ENCODE measurements around the gene UPF2. TPM values are rescaled to one million over a fixed set of nuclear protein-coding genes. Genes with fewer than 3 reads are reported as not detected.
"Not testable (repeated sequence)": the region's sequence is repeated elsewhere in the genome, so short reads cannot be mapped to it uniquely, and the experiment has no call there.

UPF2 gene
- total RNA-seq, 1 donor from 2014 or later, result 25.1 TPM

GRCh38 chr10:11975795-11976194 is 66.8 kb downstream of the UPF2 start:
- Mint-ChIP-seq H3K9me3 (peaks cover 2% of the 10 kb centered on the region), H3K4me3 (no peak overlapping the region), H3K27ac (ENCODE audit: unreplicated experiment) (no peak overlapping the region), H3K27me3 (ENCODE audit: low read depth) (no peaks in the 10 kb centered on the region), H3K36me3 (ENCODE audit: low read depth) (peaks cover 15% of the 10 kb centered on the region), H3K4me1 (no peaks in the 10 kb centered on the region)
- TF ChIP-seq CTCF (conservative IDR thresholded peaks at IDR 0.05), result no peak
- no peak for DNase-seq (ENCODE audit: low read depth, low spot score)

DNA sequence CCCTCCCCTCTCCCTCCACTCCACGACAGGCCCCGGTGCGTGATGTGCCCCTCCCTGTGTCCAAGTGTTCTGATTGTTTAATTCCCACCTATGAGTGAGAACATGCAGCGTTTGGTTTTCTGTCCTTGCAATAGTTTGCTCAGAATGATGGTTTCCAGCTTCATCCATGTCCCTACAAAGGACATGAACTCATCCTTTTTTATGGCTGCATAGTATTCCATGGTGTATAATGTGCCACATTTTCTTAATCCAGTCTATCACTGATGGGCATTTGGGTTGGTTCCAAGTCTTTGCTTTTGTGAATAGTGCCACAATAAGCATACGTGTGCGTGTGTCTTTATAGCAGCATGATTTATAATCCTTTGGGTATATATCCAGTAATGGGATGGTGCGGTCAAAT is 70.1 kb downstream of the UPF2 start:
- H3K27ac Mint-ChIP-seq (ENCODE audit: unreplicated experiment); H3K27me3 Mint-ChIP-seq (ENCODE audit: low read depth); H3K9me3 Mint-ChIP-seq; H3K4me1 Mint-ChIP-seq; DNase-seq (ENCODE audit: low read depth, low spot score); H3K4me3 Mint-ChIP-seq: not testable (repeated sequence)
- peaks cover 15% of the 10 kb centered on the region for H3K36me3 Mint-ChIP-seq (ENCODE audit: low read depth)

DNA sequence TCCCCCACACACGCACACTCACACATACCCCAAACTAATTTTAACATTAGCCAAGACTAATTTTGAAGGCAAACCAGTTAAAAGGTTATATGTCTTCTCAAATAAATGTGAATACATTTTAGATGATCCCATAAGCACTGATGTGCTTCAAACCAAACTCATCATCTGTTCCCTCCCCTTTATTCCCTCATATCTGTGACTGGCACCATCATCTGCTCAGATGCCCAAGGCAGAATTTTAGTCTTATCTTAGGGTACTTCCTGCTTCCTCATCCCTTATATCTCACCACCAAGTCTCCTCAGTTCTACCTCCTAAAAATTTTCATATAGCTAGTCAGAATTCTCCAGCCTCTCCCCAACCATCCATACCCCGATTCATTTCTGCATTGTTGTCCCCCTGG is 80.4 kb downstream of the UPF2 start:
- H3K4me3 Mint-ChIP-seq, result no peak overlapping the region
- DNase-seq (ENCODE audit: low read depth, low spot score), result no peak
- H3K27ac Mint-ChIP-seq (ENCODE audit: unreplicated experiment), result no peak overlapping the region

GRCh38 chr10:11961771-11962170 is 80.8 kb downstream of the UPF2 start:
- Mint-ChIP-seq H3K4me1 (no peaks in the 10 kb centered on the region), H3K36me3 (ENCODE audit: low read depth) (peaks cover 21% of the 10 kb centered on the region), H3K27ac (ENCODE audit: unreplicated experiment) (no peak overlapping the region), H3K9me3 (no peaks in the 10 kb centered on the region), H3K4me3 (no peak overlapping the region), H3K27me3 (ENCODE audit: low read depth) (no peaks in the 10 kb centered on the region)
- TF ChIP-seq CTCF (conservative IDR thresholded peaks at IDR 0.05), result no peak
- DNase-seq (ENCODE audit: low read depth, low spot score), result no peak

More for the DNA sequence above, 80.4 kb downstream of the UPF2 start:
- H3K36me3 Mint-ChIP-seq (ENCODE audit: low read depth), result peaks cover 25% of the 10 kb centered on the region
- H3K27me3 Mint-ChIP-seq (ENCODE audit: low read depth), result no peaks in the 10 kb centered on the region
- TF ChIP-seq CTCF (conservative IDR thresholded peaks at IDR 0.05), result no peak
- H3K9me3 Mint-ChIP-seq, result no peaks in the 10 kb centered on the region
- H3K4me1 Mint-ChIP-seq, result no peaks in the 10 kb centered on the region

GRCh38 chr10:11959966-11960365 is 82.6 kb downstream of the UPF2 start:
- Mint-ChIP-seq H3K27ac (ENCODE audit: unreplicated experiment) (no peak overlapping the region), H3K36me3 (ENCODE audit: low read depth) (peaks cover 13% of the 10 kb centered on the region), H3K4me1 (no peaks in the 10 kb centered on the region), H3K9me3 (no peaks in the 10 kb centered on the region), H3K27me3 (ENCODE audit: low read depth) (no peaks in the 10 kb centered on the region), H3K4me3 (no peak overlapping the region)
- TF ChIP-seq CTCF (conservative IDR thresholded peaks at IDR 0.05), result no peak
- DNase-seq (ENCODE audit: low read depth, low spot score), result no peak

- no peaks in the 10 kb centered on the region for H3K4me1 Mint-ChIP-seq
- no peak overlapping the region for H3K4me3 Mint-ChIP-seq
- no peaks in the 10 kb centered on the region for H3K27me3 Mint-ChIP-seq (ENCODE audit: low read depth)
- no peak for DNase-seq (ENCODE audit: low read depth, low spot score)
- H3K27ac Mint-ChIP-seq (ENCODE audit: unreplicated experiment), result no peak overlapping the region
- no peaks in the 10 kb centered on the region for H3K9me3 Mint-ChIP-seq
- H3K36me3 Mint-ChIP-seq (ENCODE audit: low read depth), result peaks cover 11% of the 10 kb centered on the region
- TF ChIP-seq CTCF (conservative IDR thresholded peaks at IDR 0.05), result no peak
These were observed 83.7 kb downstream of the UPF2 start for GRCh38 chr10:11958956-11959355.
